Measurements from ENCODE around the gene KIF13A. TPM values are rescaled to one million over a fixed set of nuclear protein-coding genes. Genes with fewer than 3 reads are reported as not detected.

Gene KIF13A
- total and polyA plus RNA-seq, 4 donors = 4.3 to 28.1 (median 10.6) TPM

- TF ChIP-seq CTCF (IDR thresholded peaks at IDR 0.05; ENCODE audit: low read depth, low read length, missing input control) (no peak), RXRA (IDR thresholded peaks at IDR 0.05) (no peak), SP1 (IDR thresholded peaks at IDR 0.05) (no peak)
Observed at GRCh38 chr6:17957904-17958620, 29.4 kb downstream of the KIF13A start (continued).

GRCh38 chr6:17957498-17957897 is 29.9 kb downstream of the KIF13A start:
- H3K36me3 ChIP-seq (ENCODE audit: control insufficient read depth in 4 of 4, insufficient read depth in 3 of 4, low read depth in 1 of 4, low read length in 3 of 4) = peaks cover 0 to 2% (median 0%) of the 10 kb centered on the region in 4 donors
- no peak for DNase-seq (ENCODE audit: low spot score)
- no peak for TF ChIP-seq RXRA (IDR thresholded peaks at IDR 0.05)
- no peak for TF ChIP-seq HNF4G (IDR thresholded peaks at IDR 0.05)
- TF ChIP-seq RAD21 (IDR thresholded peaks at IDR 0.05) = no peak
- no peak for TF ChIP-seq HNF4A (conservative IDR thresholded peaks at IDR 0.05)
- TF ChIP-seq ZBTB33 (IDR thresholded peaks at IDR 0.05) = no peak
- TF ChIP-seq TAF1 (conservative IDR thresholded peaks at IDR 0.05) = no peak
- no peak for TF ChIP-seq REST (IDR thresholded peaks at IDR 0.05)
- no peak for TF ChIP-seq NR2F2 (IDR thresholded peaks at IDR 0.05)
- H3K4me3 ChIP-seq (ENCODE audit: low read depth in 1 of 3, low read length in 3 of 3) = no peak overlapping the region
- H3K27me3 ChIP-seq (ENCODE audit: control insufficient read depth in 4 of 4, insufficient read depth in 4 of 4, low read length in 3 of 4) = no peaks in the 10 kb centered on the region
- H3K9me3 ChIP-seq (ENCODE audit: control insufficient read depth in 4 of 4, low read length in 3 of 4) = no peaks in the 10 kb centered on the region
- no peaks in the 10 kb centered on the region for H3K4me1 ChIP-seq (ENCODE audit: control insufficient read depth in 4 of 4, insufficient read depth in 4 of 4, low read length in 3 of 4)
- 42% methylated on average over 1 of the region's 1 CpG for WGBS
- no peak overlapping the region for H3K27ac ChIP-seq (ENCODE audit: low read depth in 1 of 2, low read length in 2 of 2)
- no peak overlapping the region for H3K9ac ChIP-seq (ENCODE audit: low read depth in 1 of 2, low read length in 2 of 2)

- no peak overlapping the region for H3K4me3 ChIP-seq (ENCODE audit: low read depth in 1 of 3, low read length in 3 of 3)
- WGBS = 93% methylated on average over 5 of the region's 5 CpGs
- TF ChIP-seq YY1 (IDR thresholded peaks at IDR 0.05) (no peak), FOXA2 (IDR thresholded peaks at IDR 0.05) (no peak), NR2F2 (IDR thresholded peaks at IDR 0.05) (no peak), RAD21 (IDR thresholded peaks at IDR 0.05) (no peak), CTCF (IDR thresholded peaks at IDR 0.05; ENCODE audit: low read depth, low read length, missing input control) (no peak), ZBTB33 (IDR thresholded peaks at IDR 0.05) (no peak), JUND (IDR thresholded peaks at IDR 0.05) (no peak), FOXA1 (IDR thresholded peaks at IDR 0.05) (no peak), SP1 (IDR thresholded peaks at IDR 0.05) (no peak), ATF3 (IDR thresholded peaks at IDR 0.05) (no peak), HNF4G (IDR thresholded peaks at IDR 0.05) (no peak), EGR1 (IDR thresholded peaks at IDR 0.05; ENCODE audit: low read depth in 2 of 2) (no peak), GABPA (IDR thresholded peaks at IDR 0.05 in 1 of 2, conservative IDR thresholded peaks at IDR 0.05 in 1 of 2) (no peak), HNF4A (conservative IDR thresholded peaks at IDR 0.05) (no peak)
Observed at GRCh38 chr6:17957086-17957485, 30.3 kb downstream of the KIF13A start.

More at GRCh38 chr6:17957086-17957485, 30.3 kb downstream of the KIF13A start:
- Histone ChIP-seq H3K27ac (ENCODE audit: low read depth in 1 of 2, low read length in 2 of 2) (no peak overlapping the region), H3K27me3 (ENCODE audit: control insufficient read depth in 4 of 4, insufficient read depth in 4 of 4, low read length in 3 of 4) (no peaks in the 10 kb centered on the region), H3K36me3 (ENCODE audit: control insufficient read depth in 4 of 4, insufficient read depth in 3 of 4, low read depth in 1 of 4, low read length in 3 of 4) (peaks cover 0 to 2% (median under 1%) of the 10 kb centered on the region in 4 donors), H3K4me1 (ENCODE audit: control insufficient read depth in 4 of 4, insufficient read depth in 4 of 4, low read length in 3 of 4) (no peaks in the 10 kb centered on the region), H3K9me3 (ENCODE audit: control insufficient read depth in 4 of 4, low read length in 3 of 4) (no peaks in the 10 kb centered on the region), H3K9ac (ENCODE audit: low read depth in 1 of 2, low read length in 2 of 2) (no peak overlapping the region)
- no peak for DNase-seq (ENCODE audit: low spot score)
